ENCODE data around the gene GXYLT1.
"Not testable (repeated sequence)": the region's sequence is repeated elsewhere in the genome, so short reads cannot be mapped to it uniquely, and the experiment has no call there.

Gene GXYLT1

DNA sequence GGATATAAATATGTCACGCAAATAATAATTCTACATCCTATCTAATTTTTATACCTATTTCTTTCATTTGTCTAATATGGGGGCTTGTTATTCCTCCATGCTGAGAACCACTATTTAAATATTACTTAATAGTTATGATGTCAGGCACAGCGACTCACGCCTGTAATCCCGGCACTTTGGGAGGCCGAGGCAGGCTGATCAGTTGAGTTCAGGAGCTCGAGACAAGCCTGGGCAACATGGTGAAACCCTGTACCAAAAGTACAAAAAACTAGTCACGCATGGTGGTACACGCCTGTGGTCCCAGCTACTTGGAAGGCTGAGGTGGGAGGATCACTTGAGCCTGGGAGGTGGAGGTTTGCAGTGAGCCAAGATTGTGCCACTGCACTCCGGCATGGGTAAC is 45.2 kb downstream of the GXYLT1 start:
- no peak for DNase-seq (ENCODE audit: low spot score)

DNA sequence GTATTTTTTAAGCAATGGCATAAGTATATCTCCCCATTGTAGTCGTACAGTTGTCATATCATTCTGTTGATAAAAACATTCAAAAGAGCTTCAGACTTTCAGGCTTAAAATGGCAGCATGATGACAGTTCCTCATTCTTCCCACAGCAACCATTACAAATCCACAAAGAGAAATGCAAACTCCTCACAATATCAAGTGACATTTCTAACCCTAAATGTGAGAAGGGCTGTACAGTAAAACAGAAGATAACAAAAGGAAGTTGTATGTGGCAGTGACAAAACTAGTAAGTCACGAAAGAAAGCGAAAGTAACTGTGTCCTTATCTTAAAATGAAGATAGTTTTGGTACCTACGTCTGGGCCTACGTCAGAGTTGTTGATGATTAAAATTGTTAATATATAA is 46.7 kb downstream of the GXYLT1 start:
- no peak for DNase-seq (ENCODE audit: low spot score)

DNA sequence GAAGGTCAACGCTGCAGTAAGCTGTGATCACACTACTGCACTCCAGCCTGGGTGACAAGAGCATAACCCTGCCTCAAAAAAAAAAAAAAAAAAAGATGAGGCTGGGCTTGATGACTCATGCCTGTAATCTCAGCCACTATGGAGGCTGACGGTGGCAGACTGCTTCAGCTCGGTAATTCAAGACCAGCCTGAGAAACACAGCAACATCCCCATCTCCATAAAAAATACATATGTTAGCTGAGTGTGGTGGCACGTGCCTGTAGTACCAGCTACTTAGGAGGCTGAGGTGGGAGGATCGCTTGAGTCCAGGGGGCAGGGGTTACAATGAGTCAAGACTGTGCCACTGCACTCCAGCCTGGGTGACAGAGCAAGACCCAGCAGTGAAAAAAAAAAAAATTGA is 50.4 kb downstream of the GXYLT1 start:
- DNase-seq (ENCODE audit: low spot score): peak; percentile 39

DNA sequence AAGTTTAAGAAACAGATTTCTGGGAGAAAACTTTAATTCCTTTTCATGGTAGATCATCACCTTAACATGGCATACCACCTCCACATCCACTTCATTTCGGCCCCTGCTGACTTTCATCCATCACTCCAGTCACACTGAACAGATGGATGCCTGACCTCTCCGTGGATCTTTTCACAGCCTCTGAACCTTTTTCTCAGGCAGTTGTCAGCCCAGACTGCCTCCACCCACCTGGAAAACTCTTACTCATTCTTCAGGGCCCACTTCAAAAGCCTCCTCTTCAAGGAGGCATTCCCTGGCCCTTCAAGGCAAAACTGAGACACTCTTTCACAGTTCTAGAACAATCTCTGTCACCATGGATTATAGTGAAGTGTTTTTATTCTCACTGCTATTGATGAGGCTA is 52.9 kb downstream of the GXYLT1 start:
- no peak for DNase-seq (ENCODE audit: low spot score)

DNA sequence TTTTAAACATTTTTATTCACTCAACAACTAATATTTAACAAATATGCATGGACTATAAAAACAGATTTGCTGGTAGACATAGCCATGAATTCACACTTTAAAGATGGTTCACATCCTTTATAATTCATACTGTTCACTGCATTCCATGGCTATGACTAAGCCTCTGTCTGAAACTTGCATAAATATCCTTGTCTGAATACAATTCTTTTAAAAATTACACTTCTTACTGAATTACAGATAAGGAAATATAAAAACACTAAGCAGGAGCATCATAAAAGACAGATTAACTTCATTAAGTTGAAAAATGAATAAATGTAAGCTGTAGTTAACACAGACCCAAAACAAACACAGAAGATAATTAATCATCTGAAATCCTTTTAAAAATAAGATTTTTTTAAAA is 53.8 kb downstream of the GXYLT1 start:
- no peak for DNase-seq (ENCODE audit: low spot score)

DNA sequence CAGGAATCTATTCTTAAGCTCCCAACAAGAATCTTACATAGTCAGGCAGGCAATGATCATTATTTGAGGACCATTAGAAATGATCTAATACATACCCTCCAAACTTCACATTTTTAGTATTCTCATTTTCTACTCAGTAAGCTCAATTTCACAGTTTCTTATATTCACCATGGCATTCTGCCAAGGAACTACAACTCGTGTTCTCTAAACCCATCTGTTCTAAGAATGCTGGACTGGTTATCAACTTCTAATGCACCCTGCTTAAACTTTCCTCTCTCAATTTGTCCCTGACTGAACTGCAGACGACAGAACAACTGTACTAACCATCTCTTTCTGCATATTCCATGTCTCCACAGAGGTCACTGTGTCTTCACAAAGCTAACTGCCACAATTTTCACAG is 58.6 kb downstream of the GXYLT1 start:
- DNase-seq (ENCODE audit: low spot score): no peak

DNA sequence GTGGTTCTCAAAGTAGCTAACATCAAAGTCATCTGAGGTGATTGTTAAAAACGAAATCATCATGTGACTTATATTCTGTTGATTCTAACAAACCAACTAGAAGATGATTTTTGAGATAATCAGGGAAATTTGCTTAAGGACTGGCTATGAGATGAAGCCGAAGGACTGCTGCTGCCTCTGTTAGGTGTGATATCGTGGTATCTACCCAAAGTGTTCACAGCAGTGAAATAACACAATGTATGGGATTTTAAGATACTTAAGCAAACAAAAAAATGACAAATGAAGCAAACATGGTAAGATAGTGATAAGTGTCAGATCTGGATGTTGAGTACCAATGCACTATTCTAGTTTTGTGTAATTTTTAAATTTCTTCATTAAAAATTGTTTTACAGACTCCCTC is 59.1 kb downstream of the GXYLT1 start:
- no peak for DNase-seq (ENCODE audit: low spot score)

DNA sequence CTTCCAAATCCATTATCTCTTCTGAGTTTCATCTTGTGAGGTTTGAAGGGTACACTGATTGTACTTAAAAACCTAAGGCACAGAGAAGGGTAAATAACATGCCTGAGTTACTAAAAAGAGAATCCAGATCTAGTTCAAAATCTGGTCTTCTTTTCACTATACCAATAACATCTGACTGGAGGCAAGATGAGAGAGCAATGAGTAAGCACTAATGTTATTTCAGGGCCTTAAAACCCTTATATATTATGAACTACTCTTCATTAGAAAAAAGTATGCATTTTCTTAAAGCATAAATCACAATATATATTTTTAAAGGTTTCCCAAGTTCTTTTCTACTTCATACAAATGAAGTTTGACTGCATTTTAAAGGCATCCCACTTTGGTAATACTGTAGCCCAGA is 60.2 kb downstream of the GXYLT1 start:
- no peak for DNase-seq (ENCODE audit: low spot score)

DNA sequence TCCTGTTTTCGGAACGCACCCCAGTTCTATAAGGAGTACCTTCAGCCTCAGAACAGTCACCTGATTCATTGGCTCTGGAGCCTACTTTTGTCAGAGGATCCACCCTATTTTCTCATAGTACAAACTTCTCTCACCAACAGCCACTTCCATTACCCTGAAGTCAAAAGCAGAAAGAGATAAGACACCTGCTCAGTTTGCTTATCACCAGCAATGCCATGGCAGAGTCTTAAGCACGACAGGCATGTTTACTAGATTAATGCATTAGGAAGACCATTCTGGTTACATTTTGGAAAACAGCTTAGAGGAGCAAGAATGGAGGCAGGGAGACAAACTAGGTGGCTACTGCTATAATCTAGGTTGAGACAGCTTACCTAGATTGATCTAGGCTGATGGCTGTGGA is 67.7 kb downstream of the GXYLT1 start:
- DNase-seq (ENCODE audit: low spot score): no peak

DNA sequence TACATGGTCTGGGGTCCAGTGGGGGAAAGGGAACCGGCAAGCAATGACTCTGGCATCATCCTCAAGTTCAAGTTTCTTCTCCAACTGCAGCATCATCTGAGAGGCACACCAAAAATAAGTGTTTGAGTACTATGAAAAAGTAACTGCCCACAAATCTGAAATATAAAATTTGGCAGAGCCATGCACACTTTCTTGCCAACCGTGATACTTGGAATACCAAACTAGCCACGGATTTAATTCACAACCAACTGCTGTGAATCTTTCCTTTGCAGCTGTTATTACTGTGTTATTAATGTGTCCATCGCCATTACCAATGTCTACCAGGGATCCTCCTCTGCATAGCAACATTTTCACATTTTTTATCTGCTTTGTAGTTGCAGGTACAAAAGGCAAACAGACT is 74.6 kb downstream of the GXYLT1 start:
- DNase-seq (ENCODE audit: low spot score): no peak

DNA sequence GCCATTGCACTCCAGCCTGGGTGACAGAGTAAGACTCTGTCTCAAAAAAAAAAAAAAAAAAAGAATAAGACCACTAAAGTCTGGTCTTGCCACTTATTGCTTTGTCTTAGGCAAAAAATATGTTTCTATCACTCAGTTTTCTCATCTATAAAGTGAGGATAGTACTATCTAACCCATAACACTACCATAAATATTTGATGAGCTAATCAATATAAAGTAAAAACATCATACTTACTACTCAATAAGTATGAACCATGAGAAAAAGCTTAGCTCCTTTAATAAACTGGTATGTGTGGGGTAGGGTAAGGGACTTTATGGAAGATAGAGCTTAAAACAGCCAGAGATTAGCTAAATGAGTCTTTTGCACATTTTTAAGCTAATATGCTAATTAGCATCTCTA is 85.5 kb downstream of the GXYLT1 start:
- DNase-seq (ENCODE audit: low spot score): no peak

DNA sequence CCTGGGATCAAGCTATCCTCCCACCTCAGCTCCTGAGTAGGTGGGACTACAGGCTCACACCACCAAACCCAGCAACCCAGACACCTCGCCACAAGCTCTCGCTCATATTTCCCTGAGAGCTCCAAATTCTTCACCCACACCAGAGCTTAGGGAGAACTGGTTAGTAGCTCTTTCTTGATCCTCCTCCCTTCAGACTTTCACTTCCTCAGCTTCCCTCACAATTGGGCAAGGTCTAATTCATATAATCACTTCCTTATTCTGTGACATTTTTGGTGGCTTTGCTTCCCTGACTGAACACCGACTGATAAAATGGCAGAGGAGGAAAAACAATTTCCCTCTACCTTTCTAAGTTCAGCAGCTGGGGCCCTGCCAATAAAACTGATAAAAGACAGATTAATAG is 88.5 kb downstream of the GXYLT1 start:
- DNase-seq (ENCODE audit: low spot score): no peak

DNA sequence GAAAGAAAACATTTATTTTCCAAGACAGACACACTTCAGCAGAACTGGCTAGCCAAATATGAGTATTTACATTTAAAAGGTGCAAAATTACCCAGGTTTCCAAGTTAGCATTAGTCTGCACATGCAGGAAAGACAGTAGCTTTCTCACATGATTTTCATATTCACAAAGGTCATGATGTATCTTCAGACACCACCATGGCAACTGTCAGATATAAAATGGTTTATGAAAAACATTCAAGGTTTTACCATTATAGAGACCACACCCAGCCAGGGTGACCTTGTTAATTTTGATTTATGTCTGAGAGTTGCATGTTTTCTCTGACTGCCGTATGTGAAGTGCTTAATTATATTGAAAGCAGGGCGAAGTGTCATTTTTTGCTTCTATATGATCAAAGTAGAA is 91.2 kb downstream of the GXYLT1 start:
- DNase-seq (ENCODE audit: low spot score): no peak

DNA sequence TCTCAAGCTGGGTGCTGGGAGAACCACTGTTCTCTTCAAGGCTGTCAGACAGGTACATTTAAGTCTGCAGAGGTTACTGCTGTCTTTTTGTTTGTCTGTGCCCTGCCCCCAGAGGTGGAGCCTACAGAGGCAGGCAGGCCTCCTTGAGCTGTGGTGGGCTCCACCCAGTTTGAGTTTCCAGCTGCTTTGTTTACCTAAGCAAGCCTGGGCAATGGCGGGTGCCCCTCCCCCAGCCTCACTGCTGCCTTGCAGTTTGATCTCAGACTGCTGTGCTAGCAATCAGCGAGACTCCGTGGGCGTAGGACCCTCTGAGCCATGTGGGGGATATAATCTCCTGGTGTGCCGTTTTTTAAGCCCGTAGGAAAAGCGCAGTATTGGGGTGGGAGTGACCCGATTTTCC is 95.7 kb downstream of the GXYLT1 start:
- not testable (repeated sequence) for DNase-seq (ENCODE audit: low spot score)

DNA sequence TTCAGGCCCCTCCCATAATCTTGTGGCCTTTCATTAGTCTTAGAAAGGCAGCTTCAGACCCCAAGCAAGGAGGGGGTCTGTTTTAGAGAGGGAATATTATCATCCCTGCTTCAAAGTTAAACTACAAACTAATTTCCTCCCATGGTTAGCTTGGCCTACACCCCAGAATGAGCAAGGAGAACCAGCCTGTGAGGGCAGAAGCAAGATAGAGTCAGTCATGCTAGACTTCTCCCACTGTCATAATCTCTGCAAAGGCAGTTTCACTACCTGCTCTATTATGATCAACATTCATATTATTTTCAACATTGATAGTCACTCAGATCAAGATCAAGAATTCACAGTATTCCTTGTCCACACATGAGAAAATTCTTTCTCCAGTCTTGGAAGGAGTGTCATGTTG is 105.1 kb downstream of the GXYLT1 start:
- DNase-seq (ENCODE audit: low spot score): no peak

DNA sequence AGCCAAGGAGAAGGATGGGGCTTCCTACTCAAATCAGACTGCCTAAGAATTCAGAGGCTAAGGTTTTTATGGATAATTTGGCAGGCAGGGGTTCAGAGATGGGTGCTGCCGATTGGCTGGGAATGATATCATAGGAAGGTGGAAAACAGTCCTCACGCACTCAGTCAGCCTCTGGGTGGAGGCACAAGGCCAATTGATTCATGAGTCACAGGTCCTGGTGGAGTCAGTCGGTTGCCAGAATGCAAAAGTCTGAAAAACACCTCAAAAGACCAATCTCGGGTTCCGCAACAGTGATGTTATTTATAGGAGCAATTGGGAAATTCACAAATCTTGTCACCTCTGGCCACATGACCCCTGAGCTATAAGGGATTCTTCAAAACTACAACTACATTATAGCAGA is 105.5 kb downstream of the GXYLT1 start:
- peak; percentile 18 for DNase-seq (ENCODE audit: low spot score)

DNA sequence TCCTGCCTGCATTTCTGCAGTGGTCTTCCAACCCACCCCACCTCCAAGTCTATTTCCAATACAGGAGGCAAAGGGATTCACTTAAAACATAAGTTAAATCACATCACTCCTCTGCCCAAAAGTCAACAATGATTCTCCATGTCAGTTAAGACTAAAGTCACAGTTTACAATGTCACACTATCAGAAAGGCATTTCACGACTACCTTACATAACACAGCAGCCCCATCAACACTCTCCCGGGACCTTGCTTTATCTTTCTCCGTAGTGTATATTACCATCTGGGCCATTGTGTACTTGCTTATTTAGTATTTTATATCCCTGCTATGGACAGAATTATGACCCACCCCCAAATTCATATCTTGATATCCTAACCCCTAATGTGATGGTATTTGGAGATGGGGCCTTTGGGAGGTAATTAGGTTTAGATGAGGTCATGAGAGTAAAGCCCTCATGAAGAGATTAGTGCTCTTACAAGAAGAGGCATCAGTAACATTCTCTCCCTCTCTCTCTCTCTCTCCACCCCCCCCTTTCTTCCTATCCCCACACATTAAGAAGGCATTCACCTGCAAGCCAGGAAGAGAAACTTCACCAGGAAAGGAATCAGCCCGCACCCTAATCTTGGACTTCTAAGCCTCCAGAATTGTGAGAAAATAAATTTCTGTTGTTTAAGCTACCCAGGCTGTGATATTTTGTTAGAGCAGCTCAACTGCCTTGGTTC is 112.7 kb downstream of the GXYLT1 start:
- no peak for DNase-seq (ENCODE audit: low spot score)
